Neural progenitor cell (in vitro differentiated cells): Measurements from ENCODE around the gene SCARF1. TPM values are rescaled to one million over a fixed set of nuclear protein-coding genes. Genes with fewer than 3 reads are reported as not detected.

ENCODE experiments used
- DNase-seq: peaks from one replicate; pipeline ENCODE4 v3.0.0-alpha.2; 2016; ENCODE audit warnings: low spot score
- H2AFZ ChIP-seq: fragments of 200-600 bp; sonication (generic); replicated peaks from 2 replicates; pipeline ENCODE4 v1.6.1; 2016; ENCODE audit warnings: antibody characterized with exemption
- H3F3A ChIP-seq: fragments of 200-600 bp; sonication (generic); 2 replicates; pipeline ENCODE4 v1.6.1; 2016; ENCODE audit warnings: antibody characterized with exemption, low read depth
- H3K27ac ChIP-seq: fragments of 200-600 bp; sonication (generic); 2 replicates; pipeline ENCODE4 v1.5.1; 2016; ENCODE audit warnings: mild to moderate bottlenecking
- H3K27me3 ChIP-seq: fragments of 200-600 bp; sonication (generic); 2 replicates; pipeline ENCODE4 v1.6.1; 2016; ENCODE audit warnings: mild to moderate bottlenecking, moderate library complexity
- H3K36me3 ChIP-seq: fragments of 200-600 bp; sonication (generic); 2 replicates; pipeline ENCODE4 v1.5.1; 2016
- H3K4me1 ChIP-seq: fragments of 200-600 bp; sonication (generic); 2 replicates; pipeline ENCODE4 v1.6.1; 2016; ENCODE audit warnings: mixed run types
- H3K4me2 ChIP-seq: fragments of 200-600 bp; sonication (generic); 2 replicates; pipeline ENCODE4 v1.6.1; 2016
- H3K4me3 ChIP-seq: fragments of 200-600 bp; sonication (generic); 2 replicates; pipeline ENCODE4 v1.5.1; 2016
- H3K79me2 ChIP-seq: fragments of 200-600 bp; sonication (generic); 2 replicates; pipeline ENCODE4 v1.6.1; 2016; ENCODE audit warnings: low read depth
- H3K9ac ChIP-seq: fragments of 200-600 bp; sonication (generic); 2 replicates; pipeline ENCODE4 v1.6.1; 2016
- H3K9me3 ChIP-seq: fragments of 200-600 bp; sonication (generic); 2 replicates; pipeline ENCODE4 v1.5.1; 2016; ENCODE audit warnings: low read depth
- H4K20me1 ChIP-seq: fragments of 200-600 bp; sonication (generic); 2 replicates; pipeline ENCODE4 v1.6.1; 2016; ENCODE audit warnings: low read depth
- H3K27ac Mint-ChIP-seq: 3 replicates; pipeline ENCODE4 v1.8.0; 2021; ENCODE audit warnings: mixed read lengths
- H3K27me3 Mint-ChIP-seq: 2 replicates; pipeline ENCODE4 v1.8.0; 2022; ENCODE audit warnings: low read depth, mild to moderate bottlenecking, inconsistent platforms, moderate library complexity, mixed read lengths; ENCODE audit not compliant: insufficient read depth
- H3K36me3 Mint-ChIP-seq: 3 replicates; pipeline ENCODE4 v1.8.0; 2021; ENCODE audit warnings: mixed read lengths
- H3K4me1 Mint-ChIP-seq: 3 replicates; pipeline ENCODE4 v1.8.0; 2021; ENCODE audit warnings: mixed read lengths
- H3K4me3 Mint-ChIP-seq: 3 replicates; pipeline ENCODE4 v1.8.0; 2021; ENCODE audit warnings: mild to moderate bottlenecking, moderate library complexity, mixed read lengths
- H3K9me3 Mint-ChIP-seq: 3 replicates; pipeline ENCODE4 v1.8.0; 2020; ENCODE audit warnings: mixed read lengths
- CTCF ChIP-seq: fragments of 200-600 bp; sonication (generic); IDR thresholded peaks from 2 replicates; pipeline ENCODE4 v1.5.1; 2017; ENCODE audit warnings: antibody characterized with exemption, mild to moderate bottlenecking
- EZH2 ChIP-seq: fragments of 200-600 bp; sonication (generic); IDR thresholded peaks from 2 replicates; pipeline ENCODE4 v1.6.1; 2017; ENCODE audit warnings: antibody characterized with exemption, mild to moderate bottlenecking, moderate library complexity
- EZH2phosphoT487 ChIP-seq: fragments of 200-600 bp; sonication (generic); IDR thresholded peaks from 2 replicates; pipeline ENCODE4 v1.6.1; 2017; ENCODE audit warnings: antibody characterized with exemption
- total RNA-seq: library from RNA; depleted of rRNA; stranded (reverse); fragments of >200 nt; gene quantifications from 2 replicates; pipeline ENCODE4 v1.2.3, GENCODE V29; 2015; ENCODE audit warnings: low replicate concordance

Gene SCARF1
- total RNA-seq, 1 donor from 2014 or later: not detected

- H2AFZ ChIP-seq: peak overlapping the region; percentile 46
- DNase-seq: no peak
- peak overlapping the region; percentile 88 for H3K27ac Mint-ChIP-seq
- no peaks in the 10 kb centered on the region for H3K79me2 ChIP-seq
- H3K36me3 ChIP-seq: no peaks in the 10 kb centered on the region
- peaks cover 25% of the 10 kb centered on the region for H3K4me1 ChIP-seq
- H3K4me3 Mint-ChIP-seq: peak overlapping the region; percentile 87
- no peaks in the 10 kb centered on the region for H3K9me3 ChIP-seq
- peak overlapping the region; percentile 90 for H3K4me2 ChIP-seq
- H3K27me3 Mint-ChIP-seq: peaks cover 7% of the 10 kb centered on the region
- no peak overlapping the region for H3K27ac ChIP-seq
- peaks cover 35% of the 10 kb centered on the region for H3F3A ChIP-seq
- no peak for TF ChIP-seq EZH2
- no peak for TF ChIP-seq CTCF
- TF ChIP-seq EZH2phosphoT487: no peak
- H3K9me3 Mint-ChIP-seq: no peaks in the 10 kb centered on the region
- H3K4me3 ChIP-seq: peak overlapping the region; percentile 69
- H3K27me3 ChIP-seq: peaks cover 35% of the 10 kb centered on the region
- H3K4me1 Mint-ChIP-seq: peaks cover 33% of the 10 kb centered on the region
- peaks cover 15% of the 10 kb centered on the region for H4K20me1 ChIP-seq
- H3K36me3 Mint-ChIP-seq: peaks cover 2% of the 10 kb centered on the region
- H3K9ac ChIP-seq: no peak overlapping the region
Observed at GRCh38 chr17:1627182-1627981, 18.1 kb downstream of the SCARF1 start.

- Histone ChIP-seq H3K4me1 (peaks cover 28% of the 10 kb centered on the region), H3K4me2 (peak overlapping the region; percentile 90), H3K9me3 (no peaks in the 10 kb centered on the region), H3K36me3 (no peaks in the 10 kb centered on the region), H4K20me1 (peaks cover 15% of the 10 kb centered on the region), H3K27ac (peak overlapping the region; percentile 21), H3K79me2 (no peaks in the 10 kb centered on the region), H2AFZ (no peak overlapping the region), H3K27me3 (peaks cover 29% of the 10 kb centered on the region), H3K9ac (no peak overlapping the region), H3K4me3 (peak overlapping the region; percentile 10), H3F3A (peaks cover 35% of the 10 kb centered on the region)
- Mint-ChIP-seq H3K4me3 (peak overlapping the region; percentile 87), H3K36me3 (peaks cover 2% of the 10 kb centered on the region), H3K4me1 (peaks cover 31% of the 10 kb centered on the region), H3K27ac (peak overlapping the region; percentile 88), H3K9me3 (no peaks in the 10 kb centered on the region), H3K27me3 (peaks cover 7% of the 10 kb centered on the region)
- TF ChIP-seq EZH2phosphoT487 (no peak), EZH2 (no peak), CTCF (no peak)
- peak; percentile 73 for DNase-seq
Observed at GRCh38 chr17:1626333-1626732, 19.2 kb downstream of the SCARF1 start.

GRCh38 chr17:1625581-1625980 lies 20.0 kb downstream of the SCARF1 start:
- no peaks in the 10 kb centered on the region for H3K79me2 ChIP-seq
- H3K4me1 ChIP-seq: peaks cover 32% of the 10 kb centered on the region
- no peak overlapping the region for H3K4me3 ChIP-seq

More at GRCh38 chr17:1625581-1625980, 20.0 kb downstream of the SCARF1 start:
- H3K9me3 Mint-ChIP-seq: no peaks in the 10 kb centered on the region
- no peak for DNase-seq
- Histone ChIP-seq H3K4me2 (peak overlapping the region; percentile 90), H3K36me3 (no peaks in the 10 kb centered on the region), H3K9ac (no peak overlapping the region), H2AFZ (no peak overlapping the region), H4K20me1 (peaks cover 15% of the 10 kb centered on the region), H3K27ac (no peak overlapping the region), H3K9me3 (no peaks in the 10 kb centered on the region), H3F3A (peaks cover 30% of the 10 kb centered on the region), H3K27me3 (peaks cover 21% of the 10 kb centered on the region)
- no peak overlapping the region for H3K27ac Mint-ChIP-seq
- peaks cover 33% of the 10 kb centered on the region for H3K4me1 Mint-ChIP-seq
- H3K4me3 Mint-ChIP-seq: peak overlapping the region; percentile 87
- TF ChIP-seq EZH2 (no peak), EZH2phosphoT487 (no peak), CTCF (no peak)
- peaks cover 7% of the 10 kb centered on the region for H3K27me3 Mint-ChIP-seq
- H3K36me3 Mint-ChIP-seq: peaks cover 2% of the 10 kb centered on the region
